Adrenal gland (tissue), 12 donors: ENCODE measurements around the gene ANO2. TPM values are rescaled to one million over a fixed set of nuclear protein-coding genes. Genes with fewer than 3 reads are reported as not detected.

Experiments used
- DNase-seq, 7 donors: peaks; one replicate each; pipeline ENCODE4 v3.0.0-alpha.2; 2019 to 2020
- H3K27ac ChIP-seq, 5 donors: fragments of 200-600 bp; sonication (generic) in 4 of 5; 1 replicate in 3 of 5; 2 replicates in 2 of 5; pipeline versions ENCODE4 v1.5.1 to v1.8.0; 2016 to 2020; ENCODE audit warnings: mild to moderate bottlenecking in 1 of 5
- H3K27me3 ChIP-seq: fragments of 200-600 bp; 2 replicates; pipeline ENCODE4 v1.8.0; 2021
- H3K36me3 ChIP-seq, 2 donors: fragments of 200-600 bp; replicated peaks in 1 of 2; 1 replicate in 1 of 2; 2 replicates in 1 of 2; pipeline versions ENCODE4 v1.5.1 to v1.8.0; 2018 to 2022
- H3K4me1 ChIP-seq, 2 donors: fragments of 200-600 bp; replicated peaks in 1 of 2; 1 replicate in 1 of 2; 2 replicates in 1 of 2; pipeline versions ENCODE4 v1.5.1 to v1.8.0; 2018 to 2021
- H3K4me3 ChIP-seq, 4 donors: fragments of 200-600 bp; sonication (generic) in 3 of 4; one replicate each; pipeline ENCODE4 v1.5.1; 2016 to 2018
- H3K9me3 ChIP-seq, 3 donors: fragments of 200-600 bp; sonication (generic) in 1 of 3; replicated peaks in 1 of 3; 1 replicate in 2 of 3; 2 replicates in 1 of 3; pipeline versions ENCODE4 v1.5.1 to v1.8.0; 2016 to 2021
- POLR2A ChIP-seq, 2 donors: fragments of 450-650 bp; IDR thresholded peaks; one replicate each; pipeline ENCODE4 v1.6.1; 2017; ENCODE audit warnings: antibody characterized with exemption in 2 of 2, mild to moderate bottlenecking in 2 of 2, moderate library complexity in 1 of 2
- WGBS, 4 donors: extraction: QIAGEN DNeasy Blood & Tissue Kit in 2 of 4; methylation state at CpG; one replicate each; pipeline versions ENCODE4 v1.1.5 to v1.1.7; 2013 to 2017; 5-methylcytosine and 5-hydroxymethylcytosine counted together
- intact Hi-C, 2 donors: fragments of 100-400 bp; cut with DNase I; formaldehyde crosslinking; loops; one replicate each; pipeline versions ENCODE4 v1.14.1 to v1.15.0; 2022 to 2023
- polyA plus RNA-seq, 3 donors: library from polyadenylated mRNA; stranded (reverse); fragments of 200-250 nt in 2 of 3; fragments of 350-450 nt in 1 of 3; fragmentation: Illumina TruSeq in 1 of 3; extraction: RNeasy Lipid Tissue Mini Kit (QIAGEN cat#74804) in 1 of 3; gene quantifications; one replicate each; pipeline ENCODE4 v1.2.3, GENCODE V29; 2013 to 2014
- total RNA-seq, 9 donors: library from RNA; depleted of rRNA in 4 of 9; stranded (reverse); fragments of >200 nt in 4 of 9; fragments of 120-200 nt in 1 of 9; fragmentation: NEBNext Ultra II Directional in 1 of 9; extraction: Animal tissue kit (Norgen Biotek cat#: 25700) in 1 of 9; gene quantifications; one replicate each; pipeline versions ENCODE4 v1.1.0 to v1.2.4, GENCODE V29; 2013 to 2023
- TF ChIP-seq, protein P1 (sequence below), 6 experiments: fragments of 450-650 bp in 4 of 6; fragments of 200-600 bp in 2 of 6; sonication (generic) in 1 of 6; IDR thresholded peaks; 1 replicate in 5 of 6; 2 replicates in 1 of 6; pipeline versions ENCODE4 v1.5.1 to v1.8.0; 2016 to 2021; ENCODE audit warnings: antibody characterized with exemption in 6 of 6, mild to moderate bottlenecking in 2 of 6, moderate library complexity in 1 of 6
- donor health status: healthy with polysubstance abuse.
- donor health status: Bipolar disorder and iron deficiency.
- donor health status: DM: yes; HTN: yes; CAD: no.
- donor health status: DM: no; HTN: no; CAD: no.
- donor health status: DM: no; HTN: no; CAD: no.
- donor health status: DM: yes; HTN: yes; CAD: no.

Gene ANO2
- total and polyA plus RNA-seq, 12 donors: 0.17 to 1.8 (median 0.88) TPM; not detected in 1

DNA sequence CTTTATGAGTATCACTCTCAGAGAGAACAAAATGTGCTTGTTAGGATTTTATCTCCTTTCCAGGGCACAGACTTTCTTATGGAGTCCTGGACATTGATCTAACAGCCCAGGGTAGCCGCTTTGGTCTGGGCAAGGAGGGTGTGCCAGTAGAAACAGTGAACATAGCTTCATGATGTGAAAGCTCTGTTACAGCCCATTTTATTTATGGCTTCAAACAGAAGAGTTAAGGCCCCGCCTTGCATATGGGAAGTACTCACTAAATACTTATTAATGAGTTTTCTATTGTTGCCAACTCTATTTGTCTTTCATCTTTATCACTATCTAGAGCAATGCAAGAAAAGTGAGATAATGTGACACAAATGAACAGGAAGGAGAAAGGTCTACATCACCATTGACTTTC is 312.6 kb downstream of the ANO2 start:
- no peaks in the 10 kb centered on the region for H3K27me3 ChIP-seq
- intact Hi-C loops: no loop called here
- H3K4me1 ChIP-seq: no peaks in the 10 kb centered on the region
- TF ChIP-seq, protein P1, sequence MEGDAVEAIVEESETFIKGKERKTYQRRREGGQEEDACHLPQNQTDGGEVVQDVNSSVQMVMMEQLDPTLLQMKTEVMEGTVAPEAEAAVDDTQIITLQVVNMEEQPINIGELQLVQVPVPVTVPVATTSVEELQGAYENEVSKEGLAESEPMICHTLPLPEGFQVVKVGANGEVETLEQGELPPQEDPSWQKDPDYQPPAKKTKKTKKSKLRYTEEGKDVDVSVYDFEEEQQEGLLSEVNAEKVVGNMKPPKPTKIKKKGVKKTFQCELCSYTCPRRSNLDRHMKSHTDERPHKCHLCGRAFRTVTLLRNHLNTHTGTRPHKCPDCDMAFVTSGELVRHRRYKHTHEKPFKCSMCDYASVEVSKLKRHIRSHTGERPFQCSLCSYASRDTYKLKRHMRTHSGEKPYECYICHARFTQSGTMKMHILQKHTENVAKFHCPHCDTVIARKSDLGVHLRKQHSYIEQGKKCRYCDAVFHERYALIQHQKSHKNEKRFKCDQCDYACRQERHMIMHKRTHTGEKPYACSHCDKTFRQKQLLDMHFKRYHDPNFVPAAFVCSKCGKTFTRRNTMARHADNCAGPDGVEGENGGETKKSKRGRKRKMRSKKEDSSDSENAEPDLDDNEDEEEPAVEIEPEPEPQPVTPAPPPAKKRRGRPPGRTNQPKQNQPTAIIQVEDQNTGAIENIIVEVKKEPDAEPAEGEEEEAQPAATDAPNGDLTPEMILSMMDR (IDR thresholded peaks at IDR 0.05): no peak
- TF ChIP-seq POLR2A (IDR thresholded peaks at IDR 0.05): no peak
- H3K4me3 ChIP-seq: no peak overlapping the region
- DNase-seq: no peak
- no peak overlapping the region for H3K27ac ChIP-seq
- 75 to 92% (median 86%) methylated on average over 2 of the region's 2 CpGs for WGBS, 4 donors
- no peaks in the 10 kb centered on the region for H3K36me3 ChIP-seq
- no peaks in the 10 kb centered on the region for H3K9me3 ChIP-seq

DNA sequence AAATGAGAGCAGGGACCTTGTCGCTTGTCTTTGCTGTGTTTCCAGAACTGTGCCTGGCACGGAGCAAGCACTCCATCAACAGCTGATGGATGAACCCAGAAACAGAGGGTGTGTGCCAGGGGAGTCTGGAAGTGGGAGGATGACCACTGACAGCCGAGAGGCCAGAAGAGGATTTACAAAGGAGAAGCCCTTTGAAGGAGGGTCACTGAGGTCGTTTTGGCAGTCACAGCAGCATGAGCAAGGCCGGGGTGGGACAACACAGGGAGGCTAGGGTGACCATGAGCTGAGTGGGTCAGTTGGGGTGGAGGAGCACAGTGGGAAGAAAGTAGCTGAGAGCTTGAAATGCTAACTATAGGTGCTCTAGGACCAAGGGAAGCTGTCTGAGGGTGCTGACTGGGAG is 313.6 kb downstream of the ANO2 start:
- no peak overlapping the region for H3K4me3 ChIP-seq
- intact Hi-C loops: no loop called here
- H3K27me3 ChIP-seq: no peaks in the 10 kb centered on the region
- TF ChIP-seq, protein P1 (IDR thresholded peaks at IDR 0.05): no peak
- no peak for TF ChIP-seq POLR2A (IDR thresholded peaks at IDR 0.05)
- H3K4me1 ChIP-seq: no peaks in the 10 kb centered on the region
- H3K36me3 ChIP-seq: no peaks in the 10 kb centered on the region
- WGBS, 4 donors: 45 to 58% (median 52%) methylated on average over 5 of the region's 5 CpGs
- no peaks in the 10 kb centered on the region for H3K9me3 ChIP-seq
- H3K27ac ChIP-seq: no peak overlapping the region
- no peak for DNase-seq

DNA sequence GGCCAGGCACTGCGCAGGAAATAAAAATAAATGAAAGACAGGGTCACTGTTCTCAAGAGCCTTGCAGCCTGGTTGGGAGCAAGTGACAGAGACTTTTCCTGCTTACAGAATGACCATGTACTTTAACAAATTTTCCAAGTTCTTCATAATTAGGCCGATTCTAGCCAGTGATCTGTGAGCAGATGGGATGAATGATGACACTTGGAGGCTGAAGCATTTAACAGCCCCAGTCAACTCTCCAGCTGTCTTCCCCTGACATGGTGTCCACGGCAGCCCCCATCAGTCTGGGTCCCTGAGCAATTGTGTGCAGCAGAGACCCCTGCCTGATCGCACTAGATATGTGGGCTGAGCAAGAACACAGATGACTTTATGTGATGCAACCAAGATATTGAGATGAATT is 314.3 kb downstream of the ANO2 start:
- H3K4me1 ChIP-seq: no peaks in the 10 kb centered on the region
- no peak overlapping the region for H3K27ac ChIP-seq
- WGBS, 4 donors: 79 to 84% (median 80%) methylated on average over 4 of the region's 4 CpGs
- no peaks in the 10 kb centered on the region for H3K36me3 ChIP-seq
- H3K9me3 ChIP-seq: no peaks in the 10 kb centered on the region
- TF ChIP-seq, protein P1 (IDR thresholded peaks at IDR 0.05): no peak
- no peak for TF ChIP-seq POLR2A (IDR thresholded peaks at IDR 0.05)
- no peak for DNase-seq
- no peak overlapping the region for H3K4me3 ChIP-seq
- no peaks in the 10 kb centered on the region for H3K27me3 ChIP-seq
- intact Hi-C loops: no loop called here

DNA sequence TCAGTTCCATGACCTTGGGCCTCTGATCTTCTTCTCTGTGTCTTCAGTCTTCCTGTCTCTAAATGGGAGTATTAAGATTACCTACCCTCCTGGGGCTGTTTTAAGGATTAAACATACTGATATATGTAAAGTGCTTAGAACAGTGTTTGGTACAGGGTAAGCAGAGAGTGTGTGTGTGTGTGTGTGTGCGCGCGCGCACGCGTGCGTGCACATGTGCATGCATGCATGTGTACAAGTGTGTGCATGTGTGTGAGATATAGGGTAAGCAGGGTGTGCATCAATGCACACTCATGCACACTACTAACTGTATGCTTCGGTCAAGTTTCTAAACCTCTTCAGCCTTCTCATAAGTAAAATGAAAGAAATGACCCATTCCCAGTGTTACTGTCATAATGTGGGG is 316.6 kb downstream of the ANO2 start:
- H3K27ac ChIP-seq: no peak overlapping the region

More for the DNA sequence above, 316.6 kb downstream of the ANO2 start:
- no peaks in the 10 kb centered on the region for H3K4me1 ChIP-seq
- intact Hi-C loops: no loop called here
- no peaks in the 10 kb centered on the region for H3K9me3 ChIP-seq
- no peak overlapping the region for H3K4me3 ChIP-seq
- WGBS, 4 donors: 95 to 97% (median 96%) methylated on average over 8 of the region's 8 CpGs
- no peaks in the 10 kb centered on the region for H3K27me3 ChIP-seq
- TF ChIP-seq, protein P1 (IDR thresholded peaks at IDR 0.05): no peak
- no peak for TF ChIP-seq POLR2A (IDR thresholded peaks at IDR 0.05)
- H3K36me3 ChIP-seq: no peaks in the 10 kb centered on the region
- DNase-seq: no peak
